Measurements from ENCODE around the gene SH3TC1. TPM values are rescaled to one million over a fixed set of nuclear protein-coding genes. Genes with fewer than 3 reads are reported as not detected.

Gene SH3TC1
- total and polyA plus RNA-seq, 2 of the 13 experiments (the other 11 are each of a cell fraction or from before 2014, with no cell fraction given): 14.9 to 21.8 TPM

- Histone ChIP-seq H3K9ac (ENCODE audit: insufficient read depth, low read depth, low read length) (no peak overlapping the region), H4K20me1 (ENCODE audit: insufficient read depth, low read length) (no peaks in the 10 kb centered on the region), H3K4me2 (ENCODE audit: low read depth, low read length) (no peak overlapping the region), H3K9me3 (ENCODE audit: low read length) (no peaks in the 10 kb centered on the region), H3K36me3 (replicated peaks in 1 of 2; ENCODE audit: control insufficient read depth in 1 of 2, insufficient read depth in 2 of 2, low read length in 2 of 2) (no peaks in the 10 kb centered on the region), H3K27ac (ENCODE audit: extremely low read length, insufficient read depth, low read length) (no peak overlapping the region), H3K4me1 (ENCODE audit: insufficient read depth, low read length) (peaks cover 7% of the 10 kb centered on the region; the same call in 1 of the 2 replicates), H3K79me2 (ENCODE audit: insufficient read depth, low read length) (no peaks in the 10 kb centered on the region), H3K27me3 (ENCODE audit: control insufficient read depth in 1 of 2, insufficient read depth in 2 of 2, low read length in 2 of 2) (peaks cover 11 to 53% of the 10 kb centered on the region in 2 experiments), H3K4me3 (replicated peaks in 1 of 3; ENCODE audit: insufficient read depth in 1 of 3, low read depth in 2 of 3, low read length in 3 of 3) (no peak overlapping the region), H2AFZ (ENCODE audit: low read length) (no peak overlapping the region)
- ATAC-seq (no peak), FAIRE-seq (no peak), DNase-seq (ENCODE audit: low spot score) (no peak)
- TF ChIP-seq ZNF441 (CRISPR knock-in tag; IDR thresholded peaks at IDR 0.05; ENCODE audit: borderline replicate concordance) (no peak), KMT2A (CRISPR knock-in tag; IDR thresholded peaks at IDR 0.05) (no peak), PRPF4 (IDR thresholded peaks at IDR 0.05; ENCODE audit: low read depth, low read length, poor library complexity, severe bottlenecking) (no peak), SNRNP70 (IDR thresholded peaks at IDR 0.05; ENCODE audit: low read depth, low read length) (no peak), CHD4 (IDR thresholded peaks at IDR 0.05; ENCODE audit: borderline replicate concordance, low read length) (no peak), SOX5 (CRISPR knock-in tag; IDR thresholded peaks at IDR 0.05; ENCODE audit: borderline replicate concordance) (no peak), GTF2F1 (IDR thresholded peaks at IDR 0.05; ENCODE audit: low read length) (no peak), HNRNPL (IDR thresholded peaks at IDR 0.05; ENCODE audit: low read depth, low read length) (no peak), ZNF350 (CRISPR knock-in tag; IDR thresholded peaks at IDR 0.05; ENCODE audit: borderline replicate concordance, low read depth) (no peak), ZNF816 (CRISPR knock-in tag; IDR thresholded peaks at IDR 0.05; ENCODE audit: borderline replicate concordance) (no peak)
- ChIA-PET CTCF (ENCODE audit: low intra/inter-chr PET ratio, low total read pairs) (no interaction called here), POLR2A (no interaction called here)
- BruUV-seq (replicated peaks): no TSS peak
- 22% methylated on average over 8 of the region's 8 CpGs for WGBS (ENCODE audit: low lambda C conversion rate)
- in situ Hi-C loops (cut with HindIII; ENCODE audit: extremely low pct_ligation_motif_present, low pct_unique_long_range_greater_than_20kb) (loop anchor here (10.0 kb wide), 1 partner anchor 242 kb away; no protein-coding TSS in a partner anchor), intact Hi-C loops (cut with micrococcal nuclease; ENCODE audit: unreplicated experiment) (no loop called here)
These were observed 36.5 kb upstream of the SH3TC1 start for GRCh38 chr4:8162625-8163024.

- WGBS (ENCODE audit: low lambda C conversion rate): 61% methylated on average over 2 of the region's 7 CpGs
- DNase-seq (ENCODE audit: low spot score) (no peak), FAIRE-seq (no peak), ATAC-seq (no peak)
- Histone ChIP-seq H2AFZ (ENCODE audit: low read length) (no peak overlapping the region), H3K4me2 (ENCODE audit: low read depth, low read length) (no peak overlapping the region), H3K9ac (ENCODE audit: insufficient read depth, low read depth, low read length) (no peak overlapping the region), H3K27ac (ENCODE audit: extremely low read length, insufficient read depth, low read length) (no peak overlapping the region), H3K4me3 (replicated peaks in 1 of 3; ENCODE audit: insufficient read depth in 1 of 3, low read depth in 2 of 3, low read length in 3 of 3) (no peak overlapping the region), H3K79me2 (ENCODE audit: insufficient read depth, low read length) (no peaks in the 10 kb centered on the region), H3K9me3 (ENCODE audit: low read length) (no peaks in the 10 kb centered on the region), H3K27me3 (ENCODE audit: control insufficient read depth in 1 of 2, insufficient read depth in 2 of 2, low read length in 2 of 2) (peaks cover 10 to 50% of the 10 kb centered on the region in 2 experiments), H4K20me1 (ENCODE audit: insufficient read depth, low read length) (no peaks in the 10 kb centered on the region), H3K4me1 (ENCODE audit: insufficient read depth, low read length) (peaks cover 7% of the 10 kb centered on the region; the same call in 1 of the 2 replicates), H3K36me3 (replicated peaks in 1 of 2; ENCODE audit: control insufficient read depth in 1 of 2, insufficient read depth in 2 of 2, low read length in 2 of 2) (no peaks in the 10 kb centered on the region)
- ChIA-PET CTCF (ENCODE audit: low intra/inter-chr PET ratio, low total read pairs) (no interaction called here), POLR2A (no interaction called here)
- in situ Hi-C loops (cut with HindIII; ENCODE audit: extremely low pct_ligation_motif_present, low pct_unique_long_range_greater_than_20kb) (loop anchor here (10.0 kb wide), 1 partner anchor 242 kb away; no protein-coding TSS in a partner anchor), intact Hi-C loops (cut with micrococcal nuclease; ENCODE audit: unreplicated experiment) (no loop called here)
- BruUV-seq (replicated peaks): no TSS peak
- TF ChIP-seq ZNF253 (CRISPR knock-in tag; IDR thresholded peaks at IDR 0.05; ENCODE audit: borderline replicate concordance) (no peak), ZNF510 (CRISPR knock-in tag; IDR thresholded peaks at IDR 0.05; ENCODE audit: low read depth) (no peak), MED8 (CRISPR knock-in tag; IDR thresholded peaks at IDR 0.05; ENCODE audit: insufficient replicate concordance) (no peak), ZNF704 (CRISPR knock-in tag; IDR thresholded peaks at IDR 0.05; ENCODE audit: borderline replicate concordance) (no peak), SMYD3 (CRISPR knock-in tag; IDR thresholded peaks at IDR 0.05) (no peak), NPAS2 (CRISPR knock-in tag; IDR thresholded peaks at IDR 0.05; ENCODE audit: borderline replicate concordance) (no peak), ZNF788 (CRISPR knock-in tag; IDR thresholded peaks at IDR 0.05; ENCODE audit: borderline replicate concordance) (no peak), CBX5 (CRISPR knock-in tag; IDR thresholded peaks at IDR 0.05; ENCODE audit: borderline replicate concordance) (no peak), MAZ (IDR thresholded peaks at IDR 0.05; ENCODE audit: borderline replicate concordance, low read depth, low read length) (no peak), MAZ (CRISPR knock-in tag; IDR thresholded peaks at IDR 0.05; ENCODE audit: low read depth) (no peak)
These were observed 36.1 kb upstream of the SH3TC1 start for GRCh38 chr4:8163026-8163425.

Measured in HepG2 (cell line).